Measurements from ENCODE around the gene TMEM69. TPM values are rescaled to one million over a fixed set of nuclear protein-coding genes. Genes with fewer than 3 reads are reported as not detected.

The TMEM69 gene
- total and polyA plus RNA-seq, 2 of the 13 experiments (the other 11 are each of a cell fraction or from before 2014, with no cell fraction given) = 25.4 to 135 TPM

- no peak for TF ChIP-seq TCF7L2 (IDR thresholded peaks at IDR 0.05; ENCODE audit: low read depth, low read length)
- TF ChIP-seq ZNF224 (CRISPR knock-in tag; IDR thresholded peaks at IDR 0.05) = no peak
- no peak for TF ChIP-seq ZNF44 (CRISPR knock-in tag; IDR thresholded peaks at IDR 0.05)
- no peak for TF ChIP-seq ZNF749 (CRISPR knock-in tag; IDR thresholded peaks at IDR 0.05; ENCODE audit: borderline replicate concordance)
- no peak for TF ChIP-seq PREB (CRISPR knock-in tag; IDR thresholded peaks at IDR 0.05)
- TF ChIP-seq ZNF709 (CRISPR knock-in tag; IDR thresholded peaks at IDR 0.05) = peak; percentile 63; the same call in 1 of the 2 replicates
- no peak for TF ChIP-seq ZNF530 (CRISPR knock-in tag; IDR thresholded peaks at IDR 0.05; ENCODE audit: low read depth)
- no peak for TF ChIP-seq KDM5B (CRISPR knock-in tag; IDR thresholded peaks at IDR 0.05; ENCODE audit: borderline replicate concordance)
- no peak for TF ChIP-seq ZXDC (CRISPR knock-in tag; IDR thresholded peaks at IDR 0.05)
- TF ChIP-seq ATF7-NPFF (CRISPR knock-in tag; IDR thresholded peaks at IDR 0.05; ENCODE audit: low read depth) = peak; percentile 13
- no peak for TF ChIP-seq ZNF672 (CRISPR knock-in tag; IDR thresholded peaks at IDR 0.05)
- TF ChIP-seq ERF (CRISPR knock-in tag; IDR thresholded peaks at IDR 0.05) = peak; percentile 86
- no peak for TF ChIP-seq U2AF2 (IDR thresholded peaks at IDR 0.05; ENCODE audit: low read depth, low read length)
- no peak for TF ChIP-seq ZNF576 (CRISPR knock-in tag; IDR thresholded peaks at IDR 0.05)
- no peak for TF ChIP-seq TRIM24 (CRISPR knock-in tag; IDR thresholded peaks at IDR 0.05)
- no peak for TF ChIP-seq FOXA3 (CRISPR knock-in tag; IDR thresholded peaks at IDR 0.05)
- peak; percentile 17 for TF ChIP-seq ZNF883 (CRISPR knock-in tag; IDR thresholded peaks at IDR 0.05; ENCODE audit: not compliant biosample characterization)
- no peak for TF ChIP-seq CCDC6 (CRISPR knock-in tag; IDR thresholded peaks at IDR 0.05)
- peak; percentile 45; the same call in 1 of the 2 replicates for TF ChIP-seq SP5 (CRISPR knock-in tag; IDR thresholded peaks at IDR 0.05; ENCODE audit: borderline replicate concordance, low read depth)
- no peak; the same call in 1 of the 2 replicates for TF ChIP-seq ZMAT3 (CRISPR knock-in tag; conservative IDR thresholded peaks at IDR 0.05)
- no peak for TF ChIP-seq ADNP (CRISPR knock-in tag; IDR thresholded peaks at IDR 0.05)
- TF ChIP-seq ZBTB43 (CRISPR knock-in tag; conservative IDR thresholded peaks at IDR 0.05) = no peak
- no peak for TF ChIP-seq TRAFD1 (CRISPR knock-in tag; IDR thresholded peaks at IDR 0.05; ENCODE audit: borderline replicate concordance)
Observed at GRCh38 chr1:45687014-45687753, 797 bp upstream of the TMEM69 start (continued).

All from HepG2 (cell line).